Neural progenitor cell (in vitro differentiated cells): ENCODE results near the gene OMA1.

ENCODE experiments used
- CTCF ChIP-seq: fragments of 200-600 bp; sonication (generic); IDR thresholded peaks from 2 replicates; pipeline ENCODE4 v1.5.1; 2017; ENCODE audit warnings: antibody characterized with exemption, mild to moderate bottlenecking
- EZH2 ChIP-seq: fragments of 200-600 bp; sonication (generic); IDR thresholded peaks from 2 replicates; pipeline ENCODE4 v1.6.1; 2017; ENCODE audit warnings: antibody characterized with exemption, mild to moderate bottlenecking, moderate library complexity
- EZH2phosphoT487 ChIP-seq: fragments of 200-600 bp; sonication (generic); IDR thresholded peaks from 2 replicates; pipeline ENCODE4 v1.6.1; 2017; ENCODE audit warnings: antibody characterized with exemption

GRCh38 chr1:58587667-58588066 is 41.1 kb upstream of the OMA1 start:
- TF ChIP-seq CTCF, result no peak
- no peak for TF ChIP-seq EZH2
- TF ChIP-seq EZH2phosphoT487, result no peak
